Activated naive CD8-positive, alpha-beta T cell treated with anti-CD3 and anti-CD28 coated beads, Interleukin-2, amount 50 U/mL, for 24 hours (primary cell): ENCODE results near the gene PALLD.

Experiments
- ATAC-seq: fragments of 150-1000 bp; cut with Tn5 transposase; one replicate; pipeline ENCODE4 v1.10.0; 2021
- DNase-seq: peaks from one replicate; pipeline ENCODE4 v3.0.0; 2021
- H3K27ac Mint-ChIP-seq: one replicate; pipeline ENCODE4 v1.8.0; 2021; ENCODE audit warnings: mild to moderate bottlenecking, mixed read lengths
- H3K27me3 Mint-ChIP-seq: one replicate; pipeline ENCODE4 v1.8.0; 2021; ENCODE audit warnings: mixed read lengths
- H3K36me3 Mint-ChIP-seq: one replicate; pipeline ENCODE4 v1.8.0; 2021; ENCODE audit warnings: low read depth, mixed read lengths
- H3K4me1 Mint-ChIP-seq: one replicate; pipeline ENCODE4 v1.8.0; 2021; ENCODE audit warnings: mixed read lengths
- H3K4me3 Mint-ChIP-seq: one replicate; pipeline ENCODE4 v1.8.0; 2021; ENCODE audit warnings: mild to moderate bottlenecking, moderate library complexity, mixed read lengths
- H3K9me3 Mint-ChIP-seq: one replicate; pipeline ENCODE4 v1.8.0; 2021; ENCODE audit warnings: mixed read lengths

The PALLD gene

DNA sequence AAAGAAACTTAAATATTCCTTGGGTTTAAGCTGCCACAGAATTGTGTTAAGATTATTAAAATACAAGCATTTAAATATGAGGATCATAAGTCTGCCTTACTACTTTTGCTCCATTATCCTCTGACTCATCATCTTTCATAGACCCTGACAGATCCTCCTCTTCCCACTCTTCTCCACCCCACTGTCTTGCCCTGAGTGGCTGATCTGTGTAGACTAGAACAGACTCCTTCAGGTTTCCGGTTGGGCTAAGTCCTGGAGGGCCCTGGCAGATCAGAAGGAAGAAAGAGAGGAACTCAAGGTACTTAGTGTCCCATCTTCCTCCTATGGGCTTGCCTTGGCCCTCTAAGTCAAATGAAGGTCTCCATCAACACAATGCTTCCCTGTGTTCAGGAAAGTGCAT lies 30.7 kb downstream of the PALLD start:
- Mint-ChIP-seq H3K4me3 (no peak overlapping the region), H3K27ac (no peak overlapping the region), H3K9me3 (no peaks in the 10 kb centered on the region), H3K36me3 (no peaks in the 10 kb centered on the region), H3K4me1 (no peaks in the 10 kb centered on the region), H3K27me3 (peaks cover 3% of the 10 kb centered on the region)
- DNase-seq, result no peak
- ATAC-seq, result no peak

DNA sequence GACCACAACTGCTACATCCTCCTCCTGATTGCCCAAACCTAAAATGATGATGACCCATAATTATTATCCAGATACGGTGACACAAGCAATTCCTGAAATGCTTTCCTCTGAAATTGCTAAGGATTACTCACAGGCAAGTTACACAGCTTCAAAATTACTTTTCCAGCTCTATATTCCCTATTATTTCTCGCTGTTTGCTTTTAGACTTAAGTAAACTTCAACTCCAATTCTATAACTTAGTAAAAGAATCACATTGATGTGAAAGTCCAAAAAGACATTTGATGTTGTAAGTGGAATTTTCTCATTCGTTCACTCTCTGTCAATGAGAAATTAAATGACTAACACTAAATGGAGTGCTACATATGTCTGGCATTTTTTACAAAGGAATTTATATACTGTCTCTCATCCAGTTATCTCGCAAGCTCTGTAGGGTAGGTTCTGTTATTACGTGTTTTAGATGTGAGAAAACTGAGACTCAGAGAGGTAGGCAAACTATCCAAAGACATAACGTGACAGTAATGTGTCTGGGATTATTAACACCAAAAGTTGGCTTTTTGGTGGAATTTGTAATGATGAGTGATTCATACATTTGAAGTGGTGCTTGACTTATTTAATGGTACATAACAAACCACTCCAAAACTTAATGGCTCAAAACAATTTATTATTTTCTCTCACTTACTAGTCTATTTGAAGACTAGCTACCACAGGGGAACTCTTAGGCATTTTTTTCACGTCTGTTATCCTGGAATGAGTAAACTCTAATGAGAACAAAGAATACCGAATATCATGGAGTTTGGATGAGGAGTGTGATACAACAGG lies 31.5 kb downstream of the PALLD start:
- no peak overlapping the region for H3K4me3 Mint-ChIP-seq
- no peaks in the 10 kb centered on the region for H3K9me3 Mint-ChIP-seq
- H3K4me1 Mint-ChIP-seq, result no peaks in the 10 kb centered on the region
- H3K27me3 Mint-ChIP-seq, result peaks cover 3% of the 10 kb centered on the region
- H3K27ac Mint-ChIP-seq, result no peak overlapping the region
- no peak for DNase-seq
- no peak for ATAC-seq
- no peaks in the 10 kb centered on the region for H3K36me3 Mint-ChIP-seq

DNA sequence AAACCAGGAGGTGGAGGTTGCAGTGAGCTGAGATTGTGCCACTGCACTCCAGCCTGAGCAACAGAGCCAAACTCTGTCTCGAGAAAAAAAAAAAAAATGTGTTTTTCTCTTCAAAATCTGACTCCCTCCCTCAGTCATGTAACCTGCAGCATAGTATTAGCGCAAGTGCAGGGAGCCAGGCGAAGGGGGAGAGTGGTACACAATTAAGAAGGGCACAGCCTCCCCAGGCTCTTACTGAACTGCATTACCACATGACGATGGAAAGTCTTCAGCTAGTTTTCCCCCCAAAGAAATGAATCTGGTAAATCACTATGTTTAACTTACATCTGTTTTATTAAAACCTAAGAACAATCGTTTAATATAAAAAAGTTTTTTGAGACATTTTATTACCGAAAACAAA lies 32.4 kb downstream of the PALLD start:
- Mint-ChIP-seq H3K36me3 (no peaks in the 10 kb centered on the region), H3K4me1 (no peaks in the 10 kb centered on the region), H3K27me3 (peaks cover 3% of the 10 kb centered on the region), H3K9me3 (no peaks in the 10 kb centered on the region), H3K27ac (no peak overlapping the region), H3K4me3 (no peak overlapping the region)
- DNase-seq, result no peak
- ATAC-seq, result no peak

DNA sequence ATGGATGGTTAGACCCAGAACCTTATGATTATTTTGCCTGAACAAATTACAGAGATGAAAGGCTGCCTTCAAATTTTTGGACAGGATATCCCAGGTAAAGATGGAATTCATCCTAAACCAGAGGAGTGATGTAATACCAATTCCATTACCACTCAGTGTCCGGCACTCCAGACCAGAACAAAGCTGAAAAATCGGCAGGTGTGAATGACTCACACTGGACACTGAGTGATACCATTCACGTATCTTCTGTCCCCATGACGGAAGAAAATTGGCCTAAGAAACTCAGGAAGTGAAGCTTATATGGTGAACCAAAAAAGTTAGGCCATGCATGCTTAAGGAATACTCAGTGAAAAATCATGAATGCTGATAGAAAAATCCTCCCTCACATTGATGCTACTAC lies 34.5 kb downstream of the PALLD start:
- ATAC-seq (no peak), DNase-seq (no peak)
- Mint-ChIP-seq H3K27me3 (peaks cover 3% of the 10 kb centered on the region), H3K27ac (no peak overlapping the region), H3K4me3 (no peak overlapping the region), H3K4me1 (no peaks in the 10 kb centered on the region), H3K36me3 (no peaks in the 10 kb centered on the region), H3K9me3 (no peaks in the 10 kb centered on the region)

DNA sequence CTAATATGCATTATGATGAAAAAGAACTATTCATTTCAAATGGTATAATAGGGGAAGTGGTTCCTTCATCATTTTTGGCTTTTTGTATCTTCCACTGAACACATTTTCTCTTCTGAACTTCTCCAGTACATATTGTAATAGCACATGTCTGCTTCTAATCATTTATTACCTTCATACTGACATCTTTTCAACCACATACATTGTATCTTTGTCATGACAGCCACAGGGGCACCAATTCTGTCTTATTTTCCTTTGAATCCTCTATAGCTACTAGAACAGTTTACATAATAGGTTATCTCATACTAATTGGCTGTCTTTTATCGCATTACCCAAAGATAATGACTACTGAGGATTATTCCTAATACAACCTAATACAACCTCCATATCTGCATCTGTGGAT lies 37.7 kb downstream of the PALLD start:
- H3K4me1 Mint-ChIP-seq, result no peaks in the 10 kb centered on the region
- H3K9me3 Mint-ChIP-seq, result no peaks in the 10 kb centered on the region
- no peak overlapping the region for H3K4me3 Mint-ChIP-seq
- no peaks in the 10 kb centered on the region for H3K36me3 Mint-ChIP-seq
- DNase-seq, result no peak
- peaks cover 3% of the 10 kb centered on the region for H3K27me3 Mint-ChIP-seq
- ATAC-seq, result no peak
- no peak overlapping the region for H3K27ac Mint-ChIP-seq

DNA sequence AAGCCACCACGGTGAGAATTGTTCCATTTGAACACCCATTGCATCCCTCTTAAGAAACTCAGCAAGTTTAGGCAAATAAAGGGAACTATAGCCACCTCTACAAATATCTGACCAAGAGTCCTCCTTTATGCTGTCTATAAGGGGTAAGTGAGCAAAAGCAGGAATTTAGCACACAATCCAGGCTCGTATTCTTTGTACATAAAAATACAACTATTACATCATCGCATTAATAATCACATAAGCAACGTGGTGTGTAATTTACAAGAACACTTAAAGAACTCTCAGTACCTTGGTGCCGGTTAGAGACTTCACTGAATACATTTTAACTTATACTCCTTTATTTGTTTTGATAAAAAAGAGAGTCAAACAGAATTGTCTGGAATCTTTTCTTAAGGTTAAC lies 38.8 kb downstream of the PALLD start:
- no peaks in the 10 kb centered on the region for H3K9me3 Mint-ChIP-seq
- no peak for ATAC-seq
- no peaks in the 10 kb centered on the region for H3K4me1 Mint-ChIP-seq
- no peak overlapping the region for H3K27ac Mint-ChIP-seq
- no peak for DNase-seq
- no peak overlapping the region for H3K4me3 Mint-ChIP-seq
- H3K36me3 Mint-ChIP-seq, result no peaks in the 10 kb centered on the region
- H3K27me3 Mint-ChIP-seq, result peaks cover 3% of the 10 kb centered on the region

DNA sequence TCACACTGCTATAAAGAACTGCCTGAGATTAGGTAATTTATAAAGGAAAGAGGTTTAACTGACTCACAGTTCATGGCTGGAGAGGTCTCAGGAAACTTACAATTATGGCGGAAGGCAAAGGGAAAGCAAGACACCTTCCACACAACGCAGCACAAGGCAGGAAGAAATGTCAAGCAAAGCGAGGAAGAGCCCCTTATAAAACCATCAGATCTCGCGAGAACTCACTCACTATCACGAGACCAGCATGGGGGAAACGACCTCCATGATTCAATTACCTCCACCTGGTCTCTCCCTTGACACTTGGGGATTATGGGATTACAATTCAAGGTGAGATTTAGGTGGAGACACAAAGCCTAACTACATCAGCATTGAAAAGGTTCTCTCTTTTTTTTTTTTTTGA lies 39.6 kb downstream of the PALLD start:
- H3K9me3 Mint-ChIP-seq, result no peaks in the 10 kb centered on the region
- H3K27ac Mint-ChIP-seq, result no peak overlapping the region
- peaks cover 3% of the 10 kb centered on the region for H3K27me3 Mint-ChIP-seq
- DNase-seq, result no peak
- H3K4me1 Mint-ChIP-seq, result no peaks in the 10 kb centered on the region
- no peaks in the 10 kb centered on the region for H3K36me3 Mint-ChIP-seq
- no peak for ATAC-seq
- H3K4me3 Mint-ChIP-seq, result no peak overlapping the region

DNA sequence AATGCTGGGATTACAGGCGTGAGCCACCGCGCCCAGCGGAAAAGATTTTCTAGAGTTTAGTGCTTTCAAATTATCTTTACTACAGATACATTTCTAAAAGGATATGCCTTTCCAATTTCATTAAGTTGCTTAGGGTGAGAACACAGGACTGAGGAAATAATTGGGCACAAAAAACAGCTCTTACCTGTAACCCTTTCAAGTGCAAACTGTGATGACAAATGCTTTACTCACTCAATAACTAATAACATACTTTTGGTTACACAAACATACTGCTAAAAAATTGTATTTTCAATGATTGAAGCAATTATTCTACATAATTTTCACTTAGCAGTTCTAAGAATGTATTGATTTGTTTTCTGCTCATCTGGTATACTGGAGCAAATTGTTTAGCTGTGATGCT lies 40.2 kb downstream of the PALLD start:
- Mint-ChIP-seq H3K27me3 (peaks cover 3% of the 10 kb centered on the region), H3K27ac (no peak overlapping the region), H3K4me1 (no peaks in the 10 kb centered on the region), H3K4me3 (no peak overlapping the region), H3K36me3 (no peaks in the 10 kb centered on the region), H3K9me3 (no peaks in the 10 kb centered on the region)
- ATAC-seq (no peak), DNase-seq (no peak)

DNA sequence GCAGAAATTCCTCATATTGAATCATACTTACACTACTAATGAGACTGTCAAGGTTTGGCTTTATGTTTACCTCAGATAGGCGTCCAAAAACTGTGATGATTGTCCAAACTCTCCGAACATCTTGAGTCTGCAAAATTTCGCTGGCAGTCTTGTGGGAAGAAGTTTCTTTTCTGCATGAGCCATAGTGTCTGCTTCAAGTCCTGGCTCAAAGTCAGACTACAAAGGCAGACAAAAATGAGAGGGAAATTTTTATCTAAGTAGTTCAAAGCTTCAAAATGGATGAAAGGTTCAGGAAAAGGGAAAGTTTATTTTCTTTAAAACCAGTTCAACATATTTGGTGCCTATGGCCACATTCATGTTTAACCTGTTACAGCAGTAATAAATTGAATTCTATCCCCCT lies 40.7 kb downstream of the PALLD start:
- DNase-seq, result no peak
- peaks cover 3% of the 10 kb centered on the region for H3K27me3 Mint-ChIP-seq
- H3K4me3 Mint-ChIP-seq, result no peak overlapping the region
- ATAC-seq, result no peak
- H3K9me3 Mint-ChIP-seq, result no peaks in the 10 kb centered on the region
- no peaks in the 10 kb centered on the region for H3K36me3 Mint-ChIP-seq
- no peak overlapping the region for H3K27ac Mint-ChIP-seq
- H3K4me1 Mint-ChIP-seq, result no peaks in the 10 kb centered on the region

DNA sequence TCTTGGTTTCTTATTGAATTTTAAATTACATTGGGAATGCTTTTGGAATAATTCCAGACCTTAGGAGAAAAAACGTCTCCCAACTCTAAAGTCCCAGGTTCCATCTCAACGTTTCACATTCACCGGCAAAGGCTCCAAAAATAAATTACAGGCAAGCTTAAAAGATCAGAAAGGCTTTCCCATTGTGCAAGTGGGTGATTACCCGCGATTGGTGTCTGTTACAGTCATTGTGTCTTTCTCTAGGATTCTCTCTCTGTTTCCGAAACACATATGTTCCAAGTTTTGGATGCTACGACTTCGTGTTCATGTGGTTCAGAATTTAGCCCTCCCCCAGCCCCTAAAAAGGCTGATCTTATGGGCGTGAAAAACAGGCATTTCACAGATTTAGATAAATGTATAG lies 41.8 kb downstream of the PALLD start:
- H3K27me3 Mint-ChIP-seq, result peaks cover 3% of the 10 kb centered on the region
- H3K27ac Mint-ChIP-seq, result no peak overlapping the region
- no peak overlapping the region for H3K4me3 Mint-ChIP-seq
- H3K4me1 Mint-ChIP-seq, result no peaks in the 10 kb centered on the region
- no peak for ATAC-seq
- H3K36me3 Mint-ChIP-seq, result no peaks in the 10 kb centered on the region
- no peak for DNase-seq
- H3K9me3 Mint-ChIP-seq, result no peaks in the 10 kb centered on the region

DNA sequence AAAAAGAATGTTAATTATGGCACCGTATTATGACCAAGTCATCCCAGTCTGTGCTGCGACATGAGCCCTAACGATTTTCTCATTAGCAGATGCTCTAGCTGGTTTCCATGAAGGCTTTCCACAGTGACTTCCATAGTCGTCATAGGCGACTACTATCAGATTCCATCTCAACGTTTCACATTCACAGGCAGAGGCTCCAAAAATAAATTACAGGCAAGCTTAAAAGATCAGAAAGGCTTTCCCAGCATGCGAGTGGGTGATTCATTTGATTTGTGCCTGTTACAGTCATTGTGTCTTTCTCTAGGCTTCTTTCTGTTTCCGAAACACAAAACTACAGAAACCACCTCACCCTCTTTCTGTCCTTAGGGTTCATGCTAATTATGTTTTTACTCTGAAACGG lies 43.2 kb downstream of the PALLD start:
- DNase-seq (no peak), ATAC-seq (peak; percentile 33)
- Mint-ChIP-seq H3K4me1 (no peaks in the 10 kb centered on the region), H3K36me3 (no peaks in the 10 kb centered on the region), H3K9me3 (no peaks in the 10 kb centered on the region), H3K27me3 (peaks cover 3% of the 10 kb centered on the region), H3K27ac (no peak overlapping the region), H3K4me3 (no peak overlapping the region)

DNA sequence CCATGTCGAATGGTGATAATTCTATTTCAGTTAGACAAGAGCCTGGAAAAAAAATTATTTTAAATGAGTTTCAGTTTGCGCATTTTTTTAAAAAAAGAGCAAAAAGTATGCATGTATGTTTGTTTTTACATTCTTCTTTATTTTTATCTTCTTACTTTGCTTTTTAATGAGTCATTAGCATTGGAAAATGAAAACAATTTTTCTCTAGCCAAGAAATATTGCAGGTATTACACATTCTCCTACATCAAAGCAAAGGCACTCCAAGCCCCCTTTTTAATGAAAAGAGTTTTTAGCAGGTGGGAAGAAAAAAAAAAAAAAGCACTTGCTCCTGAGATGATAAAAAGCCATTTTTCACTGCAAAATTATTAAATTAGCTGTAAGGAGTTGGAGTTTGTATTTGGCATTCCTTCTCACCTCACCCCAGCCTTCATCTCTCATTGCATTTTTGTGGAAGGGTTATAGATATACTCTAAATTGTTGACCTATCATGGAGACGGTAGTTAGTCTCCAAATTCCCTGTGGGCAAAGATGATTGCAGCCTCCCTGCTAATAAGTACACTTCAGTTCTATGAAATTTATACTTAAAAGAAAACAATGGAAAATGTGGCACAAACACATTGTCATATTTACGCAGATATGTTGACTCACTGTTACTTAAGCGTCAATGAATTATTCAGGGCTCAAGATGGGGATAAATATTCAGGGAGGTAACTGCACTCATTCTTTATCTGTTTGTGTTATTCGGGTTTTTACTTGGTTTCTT lies 43.8 kb downstream of the PALLD start:
- Mint-ChIP-seq H3K27me3 (peaks cover 3% of the 10 kb centered on the region), H3K27ac (no peak overlapping the region), H3K36me3 (no peaks in the 10 kb centered on the region), H3K4me3 (no peak overlapping the region), H3K4me1 (no peaks in the 10 kb centered on the region), H3K9me3 (no peaks in the 10 kb centered on the region)
- DNase-seq (no peak), ATAC-seq (no peak)

DNA sequence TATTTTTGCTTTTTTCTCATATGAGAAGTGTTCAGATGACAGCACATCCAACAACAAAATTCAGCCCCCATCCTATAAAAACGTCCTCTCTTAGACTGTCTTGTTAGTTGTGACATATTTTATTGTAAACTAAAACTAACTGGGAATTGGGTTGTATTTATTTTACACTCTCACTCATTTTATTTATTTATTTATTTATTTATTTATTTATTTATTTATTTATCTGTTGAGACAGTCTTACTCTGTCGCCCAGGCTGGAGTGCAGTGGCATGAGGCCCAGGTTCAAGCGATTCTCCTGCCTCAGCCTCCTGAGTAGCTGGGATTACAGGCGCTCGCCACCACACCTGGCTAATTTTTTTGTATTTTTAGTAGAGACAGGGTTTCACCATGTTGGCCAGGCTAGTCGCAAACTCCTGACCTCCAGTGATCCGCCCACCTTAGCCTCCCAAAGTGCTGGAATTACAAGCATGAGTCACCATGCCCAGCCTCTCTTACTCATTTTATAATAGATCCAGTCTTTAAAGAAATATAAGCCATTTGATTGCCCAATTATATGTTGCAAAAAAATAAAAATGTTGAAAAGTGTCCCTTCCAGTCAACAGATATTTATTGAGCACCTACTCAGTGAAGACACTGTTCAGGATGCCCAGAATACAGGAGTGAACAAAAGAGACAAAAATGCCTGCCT lies 44.6 kb downstream of the PALLD start:
- Mint-ChIP-seq H3K4me3 (no peak overlapping the region), H3K9me3 (no peaks in the 10 kb centered on the region), H3K4me1 (no peaks in the 10 kb centered on the region), H3K27me3 (peaks cover 1% of the 10 kb centered on the region), H3K36me3 (no peaks in the 10 kb centered on the region), H3K27ac (no peak overlapping the region)
- ATAC-seq (no peak), DNase-seq (no peak)

DNA sequence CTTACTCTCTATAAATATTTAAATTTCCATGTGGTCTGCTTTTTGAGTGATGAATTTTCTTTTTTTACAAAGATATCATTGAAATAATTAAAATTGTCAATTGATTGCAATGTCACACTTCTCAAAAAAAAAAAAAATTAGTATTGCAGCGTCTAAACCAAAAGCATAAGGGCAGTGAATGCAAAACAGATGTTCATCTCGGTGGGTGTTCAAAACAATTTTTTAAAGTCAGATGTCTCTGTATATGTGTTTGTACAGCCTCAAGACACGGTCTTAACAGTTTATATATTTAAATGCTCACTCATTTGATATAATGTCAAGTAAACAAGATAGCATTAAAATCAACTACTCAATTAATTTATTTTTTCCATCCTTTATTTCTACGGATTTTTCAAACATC lies 52.3 kb downstream of the PALLD start:
- ATAC-seq, result no peak
- H3K9me3 Mint-ChIP-seq, result no peaks in the 10 kb centered on the region

More for the DNA sequence above, 52.3 kb downstream of the PALLD start:
- Mint-ChIP-seq H3K27me3 (peaks cover 3% of the 10 kb centered on the region), H3K4me3 (no peak overlapping the region), H3K36me3 (no peaks in the 10 kb centered on the region), H3K27ac (no peak overlapping the region), H3K4me1 (no peaks in the 10 kb centered on the region)
- no peak for DNase-seq
